Duodenal mucosa (tissue), 2 donors: ENCODE results near the gene ACVR1.

Experiments used
- H3K27ac ChIP-seq: one replicate; pipeline ENCODE4 v1.7.0; 2013; ENCODE audit warnings: low read depth, low read length
- H3K27me3 ChIP-seq, 2 donors: one replicate each; pipeline ENCODE4 v1.7.0; 2013; ENCODE audit warnings: low read length in 2 of 2, control low read depth in 1 of 2; ENCODE audit not compliant: insufficient read depth in 2 of 2, control insufficient read depth in 1 of 2
- H3K36me3 ChIP-seq, 2 donors: one replicate each; pipeline ENCODE4 v1.7.0; 2013; ENCODE audit warnings: low read length in 2 of 2, control low read depth in 1 of 2; ENCODE audit not compliant: insufficient read depth in 2 of 2, control insufficient read depth in 1 of 2
- H3K4me1 ChIP-seq, 2 donors: one replicate each; pipeline ENCODE4 v1.7.0; 2013; ENCODE audit warnings: low read length in 2 of 2, control low read depth in 1 of 2; ENCODE audit not compliant: insufficient read depth in 2 of 2, control insufficient read depth in 1 of 2
- H3K4me3 ChIP-seq, 2 donors: one replicate each; pipeline ENCODE4 v1.7.0; 2013; ENCODE audit warnings: low read length in 2 of 2, low read depth in 1 of 2
- H3K9ac ChIP-seq, 2 donors: one replicate each; pipeline ENCODE4 v1.7.0; 2013; ENCODE audit warnings: low read length in 2 of 2, low read depth in 1 of 2
- H3K9me3 ChIP-seq, 2 donors: one replicate each; pipeline ENCODE4 v1.7.0; 2013; ENCODE audit warnings: low read length in 2 of 2, control low read depth in 1 of 2; ENCODE audit not compliant: control insufficient read depth in 1 of 2

The ACVR1 gene

GRCh38 chr2:157875641-157876065 lies 477 bp downstream of the ACVR1 start:
- no peaks in the 10 kb centered on the region for H3K27me3 ChIP-seq

GRCh38 chr2:157874997-157875640 lies 1.0 kb downstream of the ACVR1 start:
- Histone ChIP-seq H3K4me1 (peaks cover 16 to 26% of the 10 kb centered on the region in 2 donors), H3K9me3 (no peaks in the 10 kb centered on the region), H3K4me3 (peak overlapping the region; percentile 75 to 84), H3K9ac (peak overlapping the region; percentile 72 to 75), H3K27ac (peak overlapping the region; percentile 79), H3K36me3 (no peaks in the 10 kb centered on the region), H3K27me3 (no peaks in the 10 kb centered on the region)

More at GRCh38 chr2:157875641-157876065, 477 bp downstream of the ACVR1 start:
- Histone ChIP-seq H3K4me1 (peaks cover 16 to 26% of the 10 kb centered on the region in 2 donors), H3K27ac (peak overlapping the region; percentile 95), H3K36me3 (no peaks in the 10 kb centered on the region), H3K9me3 (no peaks in the 10 kb centered on the region), H3K4me3 (peak overlapping the region; percentile 75 to 84), H3K9ac (peak overlapping the region; percentile 72 to 75)

DNA sequence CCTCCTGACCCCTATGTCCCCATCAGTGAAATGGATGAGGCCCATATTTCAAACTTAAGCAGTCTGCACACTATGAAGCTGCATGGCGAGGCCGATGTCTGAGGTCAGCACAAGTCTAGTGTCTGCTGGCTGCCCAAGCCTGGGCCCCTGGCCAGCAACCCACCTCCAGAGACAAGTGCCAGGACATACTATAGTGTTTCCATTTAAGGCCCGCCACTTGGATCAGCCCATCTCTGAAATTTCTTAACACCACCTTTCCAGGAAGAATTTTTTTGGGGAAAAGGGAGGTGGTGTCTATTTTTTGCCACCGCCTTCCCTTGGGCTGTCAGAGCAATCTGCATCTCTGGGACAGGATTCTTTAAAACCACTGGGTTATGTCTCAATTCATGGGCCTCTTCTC lies 1.8 kb downstream of the ACVR1 start:
- Histone ChIP-seq H3K27ac (peak overlapping the region; percentile 79), H3K27me3 (no peaks in the 10 kb centered on the region), H3K9me3 (no peaks in the 10 kb centered on the region), H3K9ac (peak overlapping the region; percentile 72 to 75), H3K4me1 (peaks cover 16 to 26% of the 10 kb centered on the region in 2 donors), H3K4me3 (peak overlapping the region; percentile 75 to 84), H3K36me3 (no peaks in the 10 kb centered on the region)

DNA sequence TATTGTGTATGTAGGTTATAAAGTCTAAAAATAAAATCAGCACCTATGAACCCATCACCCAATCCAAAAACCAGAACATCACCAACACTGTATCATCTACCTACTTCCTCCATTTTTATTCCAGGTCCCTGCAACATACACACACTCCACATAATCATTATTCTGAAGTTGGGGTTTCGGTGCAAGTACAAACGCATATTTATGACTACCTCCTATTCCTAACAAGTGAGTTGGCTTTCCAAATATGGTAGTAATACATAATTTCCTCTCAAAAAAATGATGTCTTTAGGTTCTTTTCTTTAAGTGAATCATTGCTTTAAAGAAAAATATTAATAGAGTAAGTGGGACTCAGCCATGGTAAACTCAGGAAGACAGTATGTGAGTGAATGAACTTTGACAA lies 3.3 kb downstream of the ACVR1 start:
- Histone ChIP-seq H3K4me3 (no peak overlapping the region), H3K27me3 (no peaks in the 10 kb centered on the region), H3K27ac (no peak overlapping the region), H3K4me1 (peaks cover 16 to 24% of the 10 kb centered on the region in 2 donors), H3K9me3 (no peaks in the 10 kb centered on the region), H3K36me3 (no peaks in the 10 kb centered on the region), H3K9ac (no peak overlapping the region)

DNA sequence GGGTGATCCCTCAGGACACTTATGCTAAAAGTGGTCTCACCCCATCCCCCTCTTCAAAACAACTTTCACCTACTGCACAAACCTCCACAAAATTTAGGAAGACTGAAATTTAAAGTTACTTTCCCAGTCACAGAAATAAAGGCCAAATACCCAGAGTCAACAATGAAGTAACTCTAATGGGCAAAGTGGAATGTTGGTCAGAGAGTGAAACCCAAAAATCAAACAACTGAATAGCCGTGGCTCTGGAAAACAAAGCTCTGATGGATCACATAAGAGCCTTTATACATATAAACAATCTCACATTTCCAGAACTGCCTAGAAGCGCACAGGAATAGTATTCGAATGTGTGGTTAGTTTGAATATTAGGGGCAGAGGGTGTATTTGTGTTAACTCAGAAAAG lies 4.7 kb downstream of the ACVR1 start:
- no peaks in the 10 kb centered on the region for H3K36me3 ChIP-seq
- H3K9me3 ChIP-seq: no peaks in the 10 kb centered on the region
- no peak overlapping the region for H3K9ac ChIP-seq
- no peak overlapping the region for H3K4me3 ChIP-seq
- no peaks in the 10 kb centered on the region for H3K27me3 ChIP-seq
- H3K4me1 ChIP-seq: peaks cover 14 to 24% of the 10 kb centered on the region in 2 donors
- no peak overlapping the region for H3K27ac ChIP-seq

DNA sequence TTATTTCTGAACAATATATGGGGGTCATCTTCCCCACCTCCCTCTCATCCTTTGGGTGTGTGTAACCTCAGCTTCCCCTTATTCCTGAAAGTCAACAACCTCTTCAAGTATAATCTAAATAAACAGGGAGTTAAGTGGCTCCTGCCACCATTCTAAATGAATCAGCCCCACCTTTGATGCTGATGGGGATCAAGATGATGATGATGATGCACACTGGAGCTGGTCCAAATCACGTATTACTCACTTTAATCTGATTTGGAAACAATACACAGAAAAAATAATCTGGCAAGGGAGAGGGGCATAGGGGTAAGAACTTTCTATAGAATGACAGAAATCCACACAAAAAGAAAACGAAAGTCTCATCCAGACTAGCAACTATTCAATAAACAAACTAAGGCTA lies 7.1 kb downstream of the ACVR1 start:
- Histone ChIP-seq H3K27me3 (no peaks in the 10 kb centered on the region), H3K4me3 (no peak overlapping the region), H3K9me3 (no peaks in the 10 kb centered on the region), H3K36me3 (no peaks in the 10 kb centered on the region), H3K4me1 (peaks cover 9 to 19% of the 10 kb centered on the region in 2 donors), H3K27ac (no peak overlapping the region), H3K9ac (no peak overlapping the region)

GRCh38 chr2:157867703-157868102 lies 8.4 kb downstream of the ACVR1 start:
- H3K27ac ChIP-seq: no peak overlapping the region
- H3K4me3 ChIP-seq: no peak overlapping the region
- H3K9me3 ChIP-seq: no peaks in the 10 kb centered on the region
- no peak overlapping the region for H3K9ac ChIP-seq
- no peaks in the 10 kb centered on the region for H3K27me3 ChIP-seq
- peaks cover 7 to 11% of the 10 kb centered on the region in 2 donors for H3K4me1 ChIP-seq
- no peaks in the 10 kb centered on the region for H3K36me3 ChIP-seq

- no peak overlapping the region for H3K27ac ChIP-seq
- H3K4me1 ChIP-seq: peaks cover 7 to 11% of the 10 kb centered on the region in 2 donors
- no peaks in the 10 kb centered on the region for H3K9me3 ChIP-seq
- H3K9ac ChIP-seq: no peak overlapping the region
- no peaks in the 10 kb centered on the region for H3K27me3 ChIP-seq
- no peak overlapping the region for H3K4me3 ChIP-seq
- H3K36me3 ChIP-seq: no peaks in the 10 kb centered on the region
These were observed 9.2 kb downstream of the ACVR1 start for GRCh38 chr2:157866666-157867642.

- Histone ChIP-seq H3K36me3 (no peaks in the 10 kb centered on the region), H3K9me3 (no peaks in the 10 kb centered on the region), H3K4me1 (peaks cover 7 to 11% of the 10 kb centered on the region in 2 donors), H3K4me3 (no peak overlapping the region), H3K9ac (no peak overlapping the region), H3K27me3 (no peaks in the 10 kb centered on the region), H3K27ac (no peak overlapping the region)
These were observed 9.9 kb downstream of the ACVR1 start for GRCh38 chr2:157866202-157866601.

- H3K4me3 ChIP-seq: no peak overlapping the region
- H3K9ac ChIP-seq: no peak overlapping the region
- no peaks in the 10 kb centered on the region for H3K36me3 ChIP-seq
- H3K27ac ChIP-seq: no peak overlapping the region
- no peaks in the 10 kb centered on the region for H3K9me3 ChIP-seq
- peaks cover 7 to 11% of the 10 kb centered on the region in 2 donors for H3K4me1 ChIP-seq
- H3K27me3 ChIP-seq: no peaks in the 10 kb centered on the region
These were observed 11.2 kb downstream of the ACVR1 start for GRCh38 chr2:157864857-157865430.
